Measurements from ENCODE around the gene ODAD2.

- TF ChIP-seq REST (IDR thresholded peaks at IDR 0.05; ENCODE audit: low read depth) (no peak), CREB1 (IDR thresholded peaks at IDR 0.05; ENCODE audit: low read depth) (no peak), TAF1 (IDR thresholded peaks at IDR 0.05; ENCODE audit: low read depth) (no peak), CEBPB (IDR thresholded peaks at IDR 0.05) (no peak), TEAD4 (IDR thresholded peaks at IDR 0.05) (no peak), FOXM1 (IDR thresholded peaks at IDR 0.05; ENCODE audit: borderline replicate concordance, low read depth) (no peak)
Measured at GRCh38 chr10:27801171-27801785, 197.6 kb downstream of the ODAD2 start.
